ENCODE results near the gene COX20.

COX20 gene

GRCh38 chr1:244804841-244805240 lies 30.6 kb upstream of the COX20 start:
- Histone ChIP-seq H3K36me3 (ENCODE audit: insufficient read depth) (no peaks in the 10 kb centered on the region), H4K20me1 (ENCODE audit: insufficient read depth) (no peaks in the 10 kb centered on the region), H3K27me3 (ENCODE audit: insufficient read depth, low read depth) (no peaks in the 10 kb centered on the region), H2AFZ (ENCODE audit: low read depth) (no peak overlapping the region), H3K4me2 (no peak overlapping the region), H3K4me1 (ENCODE audit: low read depth, poor library complexity, severe bottlenecking) (no peaks in the 10 kb centered on the region), H3K9ac (no peak overlapping the region), H3K79me2 (ENCODE audit: insufficient read depth, low read depth) (no peaks in the 10 kb centered on the region), H3K27ac (no peak overlapping the region), H3K4me3 (IDR thresholded peaks at IDR 0.05; ENCODE audit: insufficient read depth, low read depth, low read length) (no peak overlapping the region)
- TF ChIP-seq CTCF (conservative IDR thresholded peaks at IDR 0.05; ENCODE audit: low read depth, low read length), result no peak

- no peaks in the 10 kb centered on the region for H3K27me3 ChIP-seq (ENCODE audit: insufficient read depth, low read depth)
- H3K4me1 ChIP-seq (ENCODE audit: low read depth, poor library complexity, severe bottlenecking), result no peaks in the 10 kb centered on the region
- H3K4me3 ChIP-seq (IDR thresholded peaks at IDR 0.05; ENCODE audit: insufficient read depth, low read depth, low read length), result no peak overlapping the region
- H3K4me2 ChIP-seq, result no peak overlapping the region
- H3K36me3 ChIP-seq (ENCODE audit: insufficient read depth), result no peaks in the 10 kb centered on the region
- no peaks in the 10 kb centered on the region for H3K79me2 ChIP-seq (ENCODE audit: insufficient read depth, low read depth)
- no peak overlapping the region for H2AFZ ChIP-seq (ENCODE audit: low read depth)
- no peak overlapping the region for H3K9ac ChIP-seq
- no peak for TF ChIP-seq CTCF (conservative IDR thresholded peaks at IDR 0.05; ENCODE audit: low read depth, low read length)
- H4K20me1 ChIP-seq (ENCODE audit: insufficient read depth), result no peaks in the 10 kb centered on the region
- no peak overlapping the region for H3K27ac ChIP-seq
These were observed 28.3 kb upstream of the COX20 start for GRCh38 chr1:244807138-244807537.

GRCh38 chr1:244810221-244810620 lies 25.2 kb upstream of the COX20 start:
- TF ChIP-seq CTCF (conservative IDR thresholded peaks at IDR 0.05; ENCODE audit: low read depth, low read length), result no peak
- H3K4me2 ChIP-seq, result no peak overlapping the region
- H2AFZ ChIP-seq (ENCODE audit: low read depth), result no peak overlapping the region
- no peaks in the 10 kb centered on the region for H3K27me3 ChIP-seq (ENCODE audit: insufficient read depth, low read depth)
- H3K27ac ChIP-seq, result no peak overlapping the region
- H4K20me1 ChIP-seq (ENCODE audit: insufficient read depth), result no peaks in the 10 kb centered on the region
- H3K9ac ChIP-seq, result no peak overlapping the region
- H3K4me3 ChIP-seq (IDR thresholded peaks at IDR 0.05; ENCODE audit: insufficient read depth, low read depth, low read length), result no peak overlapping the region
- no peaks in the 10 kb centered on the region for H3K79me2 ChIP-seq (ENCODE audit: insufficient read depth, low read depth)
- no peaks in the 10 kb centered on the region for H3K4me1 ChIP-seq (ENCODE audit: low read depth, poor library complexity, severe bottlenecking)
- no peaks in the 10 kb centered on the region for H3K36me3 ChIP-seq (ENCODE audit: insufficient read depth)

GRCh38 chr1:244813327-244813726 lies 22.1 kb upstream of the COX20 start:
- no peaks in the 10 kb centered on the region for H3K36me3 ChIP-seq (ENCODE audit: insufficient read depth)

More at GRCh38 chr1:244813327-244813726, 22.1 kb upstream of the COX20 start:
- TF ChIP-seq CTCF (conservative IDR thresholded peaks at IDR 0.05; ENCODE audit: low read depth, low read length), result no peak
- H3K27me3 ChIP-seq (ENCODE audit: insufficient read depth, low read depth), result no peaks in the 10 kb centered on the region
- H2AFZ ChIP-seq (ENCODE audit: low read depth), result no peak overlapping the region
- no peak overlapping the region for H3K4me3 ChIP-seq (IDR thresholded peaks at IDR 0.05; ENCODE audit: insufficient read depth, low read depth, low read length)
- no peak overlapping the region for H3K27ac ChIP-seq
- no peak overlapping the region for H3K4me2 ChIP-seq
- H4K20me1 ChIP-seq (ENCODE audit: insufficient read depth), result no peaks in the 10 kb centered on the region
- H3K9ac ChIP-seq, result no peak overlapping the region
- H3K4me1 ChIP-seq (ENCODE audit: low read depth, poor library complexity, severe bottlenecking), result no peaks in the 10 kb centered on the region
- H3K79me2 ChIP-seq (ENCODE audit: insufficient read depth, low read depth), result no peaks in the 10 kb centered on the region

All from KMS-11 (cell line).